Mucosa of rectum (tissue), 2 donors: Measurements from ENCODE around the gene SUPV3L1.
"Not testable (repeated sequence)": the region's sequence is repeated elsewhere in the genome, so short reads cannot be mapped to it uniquely, and the experiment has no call there.

Experiments
- H3K27ac ChIP-seq, 2 donors: one replicate each; pipeline ENCODE4 v1.7.0; 2013; ENCODE audit warnings: inconsistent platforms in 2 of 2, low read depth in 2 of 2, low read length in 2 of 2
- H3K27me3 ChIP-seq, 2 donors: one replicate each; pipeline ENCODE4 v1.7.0; 2013; ENCODE audit warnings: low read length in 2 of 2; ENCODE audit not compliant: control insufficient read depth in 2 of 2, insufficient read depth in 2 of 2
- H3K36me3 ChIP-seq, 2 donors: one replicate each; pipeline ENCODE4 v1.7.0; 2013; ENCODE audit warnings: low read length in 2 of 2; ENCODE audit not compliant: control insufficient read depth in 2 of 2, insufficient read depth in 2 of 2
- H3K4me1 ChIP-seq, 2 donors: one replicate each; pipeline ENCODE4 v1.7.0; 2013; ENCODE audit warnings: low read length in 2 of 2, mild to moderate bottlenecking in 1 of 2; ENCODE audit not compliant: control insufficient read depth in 2 of 2, insufficient read depth in 2 of 2
- H3K4me3 ChIP-seq, 2 donors: one replicate each; pipeline ENCODE4 v1.7.0; 2013; ENCODE audit warnings: low read length in 2 of 2
- H3K9ac ChIP-seq, 2 donors: one replicate each; pipeline ENCODE4 v1.7.0; 2013; ENCODE audit warnings: low read length in 2 of 2, low read depth in 1 of 2, mild to moderate bottlenecking in 1 of 2
- H3K9me3 ChIP-seq, 2 donors: one replicate each; pipeline ENCODE4 v1.7.0; 2013; ENCODE audit warnings: low read length in 2 of 2; ENCODE audit not compliant: control insufficient read depth in 2 of 2
- donor health status: healthy.
- donor health status: Normal muscosa, but diverticular disease.

The SUPV3L1 gene

DNA sequence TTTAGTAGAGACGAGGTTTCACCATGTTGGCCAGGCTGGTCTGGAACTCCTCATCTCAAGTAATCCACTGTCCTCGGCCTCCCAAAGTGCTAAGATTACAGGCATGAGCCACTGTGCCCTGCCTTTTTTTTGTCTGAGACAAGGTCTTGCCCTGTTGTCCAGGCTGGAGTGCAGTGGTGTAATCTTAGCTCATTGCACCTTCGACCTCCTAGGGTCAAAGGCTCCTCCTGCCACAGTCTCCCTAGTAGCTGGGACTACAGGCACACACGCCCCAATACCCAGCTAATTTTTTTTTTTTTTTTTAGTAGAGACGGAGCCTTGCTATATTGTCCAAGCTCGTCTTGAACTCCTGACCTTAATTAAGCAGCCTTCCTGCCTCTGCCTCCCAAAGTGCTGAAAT lies 26.8 kb upstream of the SUPV3L1 start:
- peaks cover 8 to 9% of the 10 kb centered on the region in 2 donors for H3K36me3 ChIP-seq
- no peak overlapping the region for H3K27ac ChIP-seq
- H3K27me3 ChIP-seq = no peaks in the 10 kb centered on the region
- no peaks in the 10 kb centered on the region for H3K9me3 ChIP-seq
- H3K9ac ChIP-seq = no peak overlapping the region
- H3K4me3 ChIP-seq = no peak overlapping the region
- no peaks in the 10 kb centered on the region for H3K4me1 ChIP-seq

DNA sequence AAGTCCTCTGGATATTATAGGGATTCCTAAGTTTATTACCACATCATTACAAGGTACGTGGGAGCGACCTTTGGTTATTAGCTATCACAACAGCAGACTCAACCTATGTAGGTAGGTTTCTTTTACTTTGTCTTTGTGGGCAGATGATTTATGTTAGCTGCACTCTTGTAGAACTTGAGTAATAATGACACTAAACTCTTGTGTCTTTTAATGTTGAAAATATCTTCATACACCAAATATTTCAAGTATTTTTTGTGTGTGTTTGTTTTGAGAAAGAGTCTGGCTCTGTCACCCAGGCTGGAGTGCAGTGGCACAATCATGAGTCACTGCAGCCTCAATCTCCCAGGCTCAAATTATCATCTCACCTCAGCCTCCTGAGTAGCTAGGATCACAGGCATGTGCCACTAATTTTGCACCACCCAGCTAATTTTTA lies 19.2 kb upstream of the SUPV3L1 start:
- Histone ChIP-seq H3K36me3 (peaks cover 31 to 39% of the 10 kb centered on the region in 2 donors), H3K9ac (no peak overlapping the region), H3K4me3 (no peak overlapping the region), H3K4me1 (no peaks in the 10 kb centered on the region), H3K27ac (no peak overlapping the region), H3K27me3 (no peaks in the 10 kb centered on the region), H3K9me3 (no peaks in the 10 kb centered on the region)

DNA sequence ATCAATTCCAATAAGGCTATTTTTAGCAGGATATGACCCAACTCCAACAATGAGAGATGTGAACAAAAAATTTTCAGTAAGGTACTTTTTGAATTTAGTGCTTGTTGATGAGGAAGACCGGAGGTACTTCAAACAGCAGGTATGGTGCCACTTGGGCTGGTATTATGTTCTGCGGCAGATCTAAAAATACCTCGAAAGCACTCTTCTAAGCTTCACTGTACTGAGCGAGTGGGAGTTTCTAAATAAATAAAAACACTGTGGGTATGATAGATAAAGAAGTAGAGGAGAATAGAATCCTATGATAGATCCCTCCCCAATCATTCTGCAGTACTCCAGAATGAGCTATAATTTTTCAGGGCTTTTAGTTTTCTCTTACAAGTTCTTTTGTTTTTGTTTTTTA lies 11.5 kb upstream of the SUPV3L1 start:
- H3K36me3 ChIP-seq = peaks cover 32 to 44% of the 10 kb centered on the region in 2 donors

DNA sequence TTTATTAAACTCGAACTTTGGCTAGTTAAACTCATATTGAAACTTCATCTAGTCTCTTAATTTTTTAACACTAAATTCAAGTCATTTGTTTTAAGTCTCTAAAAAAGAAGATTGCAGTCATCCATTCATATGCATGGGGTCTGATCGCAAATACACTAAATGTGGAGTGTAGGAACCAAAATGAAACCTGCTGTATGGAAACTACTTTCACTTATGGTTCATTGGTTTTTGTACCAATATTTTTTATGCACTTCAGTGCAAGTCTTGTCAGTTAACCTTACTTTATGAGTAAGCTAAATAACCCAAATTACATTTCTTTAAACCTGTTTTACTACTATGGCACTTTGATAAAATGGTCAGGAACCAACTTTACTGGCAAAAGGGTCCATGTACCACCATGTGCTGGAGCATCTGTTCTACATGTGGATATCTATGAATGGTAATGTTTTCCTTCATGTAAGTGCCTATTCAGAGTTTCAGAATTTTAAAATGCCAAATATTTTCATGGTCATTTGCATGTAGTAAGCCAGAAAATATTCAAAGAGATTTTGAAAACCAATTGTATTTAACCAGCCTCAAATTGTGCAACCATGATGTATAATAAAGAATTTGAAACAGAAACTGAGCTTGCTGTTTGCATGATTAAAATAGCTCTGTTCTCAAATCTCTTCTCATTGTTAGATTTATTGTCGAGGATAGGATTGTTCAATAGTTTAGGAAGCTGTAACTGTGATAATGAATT lies 7.6 kb upstream of the SUPV3L1 start:
- no peak overlapping the region for H3K4me3 ChIP-seq
- H3K4me1 ChIP-seq = no peaks in the 10 kb centered on the region
- no peaks in the 10 kb centered on the region for H3K9me3 ChIP-seq
- peaks cover 20 to 35% of the 10 kb centered on the region in 2 donors for H3K36me3 ChIP-seq
- no peaks in the 10 kb centered on the region for H3K27me3 ChIP-seq
- H3K9ac ChIP-seq = no peak overlapping the region
- H3K27ac ChIP-seq = no peak overlapping the region

More for the DNA sequence above, 11.5 kb upstream of the SUPV3L1 start:
- Histone ChIP-seq H3K9ac (no peak overlapping the region), H3K27me3 (no peaks in the 10 kb centered on the region), H3K4me3 (no peak overlapping the region), H3K4me1 (no peaks in the 10 kb centered on the region), H3K27ac (no peak overlapping the region), H3K9me3 (no peaks in the 10 kb centered on the region)

DNA sequence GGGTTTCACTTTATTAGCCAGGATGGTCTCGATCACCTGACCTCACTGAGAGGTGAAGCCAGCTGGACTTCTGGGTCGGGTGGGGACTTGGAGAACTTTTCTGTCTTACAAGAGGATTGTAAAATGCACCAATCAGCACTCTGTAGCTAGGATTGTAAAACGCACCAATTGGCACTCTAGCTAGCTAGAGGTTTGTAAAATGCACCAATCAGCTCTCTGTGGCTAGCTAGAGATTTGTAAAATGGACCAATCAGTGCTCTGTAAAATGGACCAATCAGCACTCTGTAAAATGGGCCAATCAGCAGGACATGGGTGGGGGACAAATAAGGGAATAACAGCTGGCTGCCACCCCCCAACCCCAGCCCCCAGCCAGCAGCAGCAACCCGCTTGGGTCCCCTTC lies 4.7 kb upstream of the SUPV3L1 start:
- H3K27ac ChIP-seq, H3K4me3 ChIP-seq, H3K4me1 ChIP-seq, H3K27me3 ChIP-seq, H3K9me3 ChIP-seq, H3K9ac ChIP-seq: not testable (repeated sequence)
- peaks cover 12 to 17% of the 10 kb centered on the region in 2 donors for H3K36me3 ChIP-seq

DNA sequence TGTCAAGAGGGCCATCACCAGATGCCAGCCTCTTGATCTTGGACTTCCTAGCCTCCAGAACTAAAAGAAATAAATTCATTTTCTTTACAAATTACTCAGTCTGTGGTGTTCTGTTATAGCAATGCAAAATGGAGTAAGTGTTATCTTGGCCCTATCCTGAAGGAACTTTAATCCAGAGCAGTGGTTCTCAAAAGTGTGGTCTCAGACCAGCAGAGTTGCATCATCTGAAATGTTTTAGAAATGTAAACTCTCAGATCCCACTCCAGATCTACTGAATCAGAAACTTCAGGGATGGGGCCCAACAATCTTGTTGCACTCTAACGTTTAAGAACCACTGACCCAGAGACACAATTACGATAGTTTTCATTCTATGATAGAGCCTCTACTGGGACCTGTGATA lies 3.2 kb upstream of the SUPV3L1 start:
- Histone ChIP-seq H3K9ac (no peak overlapping the region), H3K9me3 (no peaks in the 10 kb centered on the region), H3K27ac (no peak overlapping the region), H3K4me1 (peaks cover 17 to 18% of the 10 kb centered on the region in 2 donors), H3K27me3 (no peaks in the 10 kb centered on the region), H3K4me3 (no peak overlapping the region), H3K36me3 (peaks cover 0 to 3% of the 10 kb centered on the region in 2 donors)

DNA sequence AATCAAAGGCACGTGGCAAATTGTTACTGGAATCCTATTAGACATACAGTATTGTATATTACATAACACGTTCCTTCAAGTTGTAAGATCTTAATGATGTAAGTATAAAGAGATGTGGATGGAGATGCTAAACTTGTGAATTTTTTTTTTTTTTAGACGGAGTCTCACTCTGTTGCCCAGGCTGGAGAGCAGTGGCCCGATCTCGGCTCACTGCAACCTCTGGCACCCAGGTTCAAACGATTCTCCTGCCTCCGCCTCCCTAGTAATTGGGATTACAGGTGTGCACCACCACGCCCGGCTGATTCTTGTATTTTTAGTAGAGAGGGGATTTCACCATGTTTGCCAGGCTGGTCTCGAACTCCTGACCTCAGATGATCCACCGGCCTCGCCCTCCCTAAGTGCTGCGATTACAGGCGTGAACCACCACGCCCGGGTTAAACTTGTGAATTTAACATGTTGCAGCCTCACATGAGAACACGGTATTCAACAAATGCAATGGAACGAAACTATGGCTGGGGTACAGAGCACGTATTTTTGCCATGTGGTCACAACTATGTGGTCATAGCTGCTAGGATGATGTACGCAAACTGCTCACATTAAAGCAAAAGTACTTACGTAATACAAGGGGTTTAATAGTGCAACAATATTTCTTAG lies 818 bp upstream of the SUPV3L1 start:
- Histone ChIP-seq H3K4me3 (peak overlapping the region; percentile 91 to 95), H3K4me1 (peaks cover 17 to 18% of the 10 kb centered on the region in 2 donors), H3K9ac (peak overlapping the region; percentile 97 to 99), H3K27me3 (no peaks in the 10 kb centered on the region), H3K36me3 (peaks cover 5 to 8% of the 10 kb centered on the region in 2 donors), H3K27ac (peak overlapping the region; percentile 94 to 95), H3K9me3 (no peaks in the 10 kb centered on the region)

DNA sequence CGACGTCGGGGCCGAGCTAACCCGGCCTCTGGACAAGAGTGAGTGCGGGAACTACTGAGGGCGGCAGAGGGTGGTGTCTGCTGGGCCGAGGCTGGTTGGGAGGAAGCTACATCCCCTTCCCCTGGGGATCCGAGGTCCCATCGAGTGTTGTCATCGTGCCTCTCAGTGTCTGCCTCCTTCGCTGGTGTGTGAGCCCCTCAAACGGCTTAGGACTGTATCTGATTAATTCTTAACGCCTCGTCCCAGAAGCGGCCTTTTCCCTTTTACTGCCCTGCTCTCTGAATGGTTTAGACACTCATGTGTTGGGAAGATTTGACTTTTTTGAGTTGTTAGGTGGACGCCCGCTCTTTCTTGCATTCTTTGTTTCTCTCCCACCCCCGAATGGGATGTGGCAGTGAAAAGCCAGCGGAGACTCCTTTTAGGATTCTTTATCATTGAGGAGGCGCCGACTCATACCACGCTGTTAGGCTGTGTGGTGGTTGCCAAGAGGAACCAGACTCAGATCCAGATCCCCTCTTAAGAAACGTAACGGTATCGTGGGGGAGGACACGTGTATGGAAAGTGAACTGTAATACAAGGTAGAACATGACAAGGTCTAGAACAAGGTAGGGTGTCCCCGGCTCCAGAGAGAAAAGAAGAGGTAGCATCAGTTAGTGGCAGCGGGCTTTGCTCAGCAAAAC lies 631 bp downstream of the SUPV3L1 start:
- Histone ChIP-seq H3K4me1 (peaks cover 17 to 18% of the 10 kb centered on the region in 2 donors), H3K9ac (peak overlapping the region; percentile 97 to 99), H3K27me3 (no peaks in the 10 kb centered on the region), H3K27ac (peak overlapping the region; percentile 94 to 95), H3K4me3 (peak overlapping the region; percentile 91 to 95), H3K36me3 (peaks cover 7 to 17% of the 10 kb centered on the region in 2 donors), H3K9me3 (no peaks in the 10 kb centered on the region)

DNA sequence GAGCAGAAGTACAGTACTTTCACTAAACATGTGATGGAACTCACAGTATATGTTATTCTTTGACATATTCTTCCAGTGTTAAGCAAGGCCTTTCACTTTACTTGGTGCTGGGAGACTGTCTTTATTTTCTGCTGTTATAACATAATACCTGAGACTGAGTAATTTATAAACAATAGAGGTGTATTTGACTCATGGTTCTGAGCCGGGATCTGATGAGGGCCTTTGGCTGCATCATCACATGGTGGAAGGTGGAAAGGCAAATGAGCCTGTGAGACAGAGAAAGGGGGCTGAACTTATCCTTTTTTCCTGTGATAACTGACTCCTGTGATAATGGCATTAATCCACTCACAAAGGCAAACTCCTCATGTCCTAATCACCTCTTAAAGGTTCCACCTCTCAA lies 1.4 kb downstream of the SUPV3L1 start:
- Histone ChIP-seq H3K9me3 (no peaks in the 10 kb centered on the region), H3K4me3 (peak overlapping the region; percentile 91 to 95), H3K36me3 (peaks cover 13 to 23% of the 10 kb centered on the region in 2 donors), H3K27ac (no peak overlapping the region), H3K9ac (no peak overlapping the region), H3K4me1 (peaks cover 17 to 18% of the 10 kb centered on the region in 2 donors), H3K27me3 (no peaks in the 10 kb centered on the region)

DNA sequence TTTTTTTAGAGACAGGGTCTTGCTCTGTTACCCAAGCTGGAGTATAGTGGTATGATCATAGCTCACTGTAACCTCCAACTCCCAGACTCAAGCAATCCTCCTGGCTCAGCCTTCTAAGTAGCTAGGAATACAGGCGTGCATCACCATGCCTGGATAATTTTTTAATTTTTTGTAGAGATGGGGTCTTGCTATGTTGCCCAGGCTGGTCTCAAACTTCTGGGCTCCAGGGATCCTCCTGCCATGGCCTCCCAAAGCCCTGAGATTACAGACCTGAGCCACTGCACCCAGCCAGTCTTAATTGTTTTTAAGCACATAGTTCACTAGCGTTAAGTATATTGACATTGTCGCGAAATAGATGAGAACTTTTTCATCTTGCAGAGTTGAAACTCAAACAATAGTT lies 2.0 kb downstream of the SUPV3L1 start:
- no peaks in the 10 kb centered on the region for H3K27me3 ChIP-seq
- peaks cover 19 to 29% of the 10 kb centered on the region in 2 donors for H3K36me3 ChIP-seq
- H3K27ac ChIP-seq = no peak overlapping the region
- peaks cover 17 to 18% of the 10 kb centered on the region in 2 donors for H3K4me1 ChIP-seq
- H3K9me3 ChIP-seq = no peaks in the 10 kb centered on the region
- no peak overlapping the region for H3K4me3 ChIP-seq
- no peak overlapping the region for H3K9ac ChIP-seq
